Spinal cord (tissue), 10 donors: ENCODE data around the gene ESYT2. TPM values are rescaled to one million over a fixed set of nuclear protein-coding genes. Genes with fewer than 3 reads are reported as not detected.
"Not testable (repeated sequence)": the region's sequence is repeated elsewhere in the genome, so short reads cannot be mapped to it uniquely, and the experiment has no call there.

Experiments
- DNase-seq, 6 donors: peaks; one replicate each; pipeline versions ENCODE4 v3.0.0 to v3.0.0-alpha.2; 2013 to 2015; ENCODE audit warnings: low spot score in 6 of 6, low read depth in 4 of 6
- H3K27ac ChIP-seq: one replicate; pipeline ENCODE4 v1.5.1; 2013; ENCODE audit warnings: low read depth, low read length, control low read depth
- H3K27me3 ChIP-seq: one replicate; pipeline ENCODE4 v1.6.1; 2013; ENCODE audit warnings: low read length; ENCODE audit not compliant: control insufficient read depth, insufficient read depth
- H3K36me3 ChIP-seq: one replicate; pipeline ENCODE4 v1.6.1; 2013; ENCODE audit warnings: low read length; ENCODE audit not compliant: control insufficient read depth, insufficient read depth
- H3K4me1 ChIP-seq: one replicate; pipeline ENCODE4 v1.6.1; 2013; ENCODE audit warnings: low read length; ENCODE audit not compliant: control insufficient read depth, insufficient read depth
- H3K4me3 ChIP-seq: one replicate; pipeline ENCODE4 v1.5.1; 2013; ENCODE audit warnings: low read depth, low read length, control low read depth
- H3K9me3 ChIP-seq: one replicate; pipeline ENCODE4 v1.6.1; 2013; ENCODE audit warnings: low read length; ENCODE audit not compliant: control insufficient read depth, insufficient read depth
- WGBS: methylation state at CpG from one replicate; pipeline ENCODE4 v1.1.5; 2013; ENCODE audit warnings: missing lambda C conversion rate; ENCODE audit not compliant: insufficient coverage; 5-methylcytosine and 5-hydroxymethylcytosine counted together
- polyA plus RNA-seq, 2 donors: library from polyadenylated mRNA; unstranded; fragments of 120-200 nt; gene quantifications; one replicate each; pipeline ENCODE4 v1.2.1, GENCODE V29; 2013; ENCODE audit not compliant: insufficient read length in 2 of 2
- total RNA-seq, 2 donors: library from RNA; depleted of rRNA in 1 of 2; stranded (reverse); fragments of 120-200 nt in 1 of 2; fragments of >200 nt in 1 of 2; gene quantifications; one replicate each; pipeline versions ENCODE4 v1.2.3 to v1.2.4, GENCODE V29; 2013 to 2014
- donor health status: healthy.

Gene ESYT2
- total and polyA plus RNA-seq, 4 donors, result 28.0 to 73.9 (median 51.9) TPM

DNA sequence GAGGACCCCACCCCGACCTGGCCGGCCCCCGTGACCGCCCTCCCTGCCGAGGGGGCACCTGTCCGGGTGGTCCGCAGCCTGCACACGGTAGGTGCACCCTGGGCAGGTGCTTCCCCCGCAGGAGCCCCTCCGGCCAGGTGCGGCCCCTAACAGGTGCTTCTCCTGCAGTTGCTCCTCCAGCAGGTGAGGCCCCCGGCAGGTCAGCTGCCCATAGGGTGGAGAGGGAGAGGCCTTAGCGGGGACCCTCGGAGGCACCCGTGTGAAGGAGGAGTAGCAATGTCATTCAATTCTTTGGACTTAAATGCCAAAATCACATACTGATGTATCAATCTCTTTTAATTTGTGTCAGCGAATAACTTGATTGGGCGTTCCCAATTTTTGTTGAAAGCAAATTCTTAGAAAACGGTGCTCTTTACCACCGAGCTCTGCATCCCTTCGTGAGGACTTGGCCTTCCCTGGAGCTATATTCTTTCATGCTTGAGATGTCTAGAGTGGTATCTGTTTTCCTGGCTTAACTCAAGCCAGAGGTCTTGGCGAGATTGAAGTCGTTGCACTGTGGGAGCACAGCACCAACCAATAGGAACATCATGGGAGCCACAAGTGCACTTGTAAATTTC, 124.0 kb downstream of the ESYT2 start:
- Histone ChIP-seq H3K4me1 (peaks cover 17% of the 10 kb centered on the region), H3K4me3 (peak overlapping the region; percentile 90), H3K27ac (peak overlapping the region; percentile 73), H3K36me3 (peaks cover 3% of the 10 kb centered on the region), H3K9me3 (no peaks in the 10 kb centered on the region), H3K27me3 (no peaks in the 10 kb centered on the region)
- WGBS, result 5% methylated on average over 11 of the region's 22 CpGs
- DNase-seq, result peak in 2 of 6 donors; percentile 29 to 61

DNA sequence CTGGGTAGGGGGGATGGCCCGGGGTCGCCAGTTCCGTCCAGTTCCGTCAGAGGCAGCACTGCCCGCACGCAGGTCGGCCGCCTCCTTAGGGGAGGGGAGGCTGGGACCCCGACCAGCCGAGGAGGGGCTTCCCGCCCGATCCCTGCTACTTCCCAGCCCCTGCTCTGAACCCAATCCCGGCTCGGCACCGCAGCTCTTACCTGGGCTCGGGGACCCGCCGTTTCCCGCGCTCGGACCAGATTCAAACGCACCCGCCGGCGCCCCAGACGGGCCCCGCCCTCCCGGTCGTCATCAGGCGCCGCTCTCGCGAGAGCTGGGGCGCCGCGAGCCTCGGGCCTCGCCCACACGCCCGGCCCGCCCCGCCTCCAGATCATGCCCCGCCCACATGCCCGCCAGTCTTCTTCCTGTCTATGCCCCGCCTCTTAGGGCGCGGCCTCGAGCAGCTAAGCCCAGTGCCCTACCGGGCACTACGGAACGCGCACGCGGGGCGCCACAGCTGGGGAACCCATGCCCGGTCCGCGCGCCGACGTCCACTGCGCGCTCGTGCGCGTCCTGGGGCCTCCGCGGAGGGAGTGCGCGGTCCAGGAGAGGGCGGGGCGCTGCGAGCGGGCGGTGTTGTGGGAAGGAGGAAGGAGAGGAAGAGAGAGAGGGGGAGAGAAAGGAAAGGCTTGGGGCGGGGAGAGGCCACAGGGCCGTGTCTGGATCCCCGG, 124.6 kb downstream of the ESYT2 start, which contains the start of gene NCAPG2:
Gene NCAPG2 (minus strand): TSS at position 281 of the 710 bp plus-strand sequence. CDS start 2,905 bp downstream, outside the sequence.
- Histone ChIP-seq H3K27ac (peak within 1 kb of the TSS; percentile 73), H3K4me3 (peak within 1 kb of the TSS; percentile 90), H3K27me3 (no peaks in the 10 kb centered on the region), H3K4me1 (peaks cover 17% of the 10 kb centered on the region), H3K9me3 (no peaks in the 10 kb centered on the region), H3K36me3 (peaks cover 3% of the 10 kb centered on the region)
- peak; percentile 88 to 99 (median 96) for DNase-seq
- 0% methylated on average over 78 of the region's 78 CpGs for WGBS

DNA sequence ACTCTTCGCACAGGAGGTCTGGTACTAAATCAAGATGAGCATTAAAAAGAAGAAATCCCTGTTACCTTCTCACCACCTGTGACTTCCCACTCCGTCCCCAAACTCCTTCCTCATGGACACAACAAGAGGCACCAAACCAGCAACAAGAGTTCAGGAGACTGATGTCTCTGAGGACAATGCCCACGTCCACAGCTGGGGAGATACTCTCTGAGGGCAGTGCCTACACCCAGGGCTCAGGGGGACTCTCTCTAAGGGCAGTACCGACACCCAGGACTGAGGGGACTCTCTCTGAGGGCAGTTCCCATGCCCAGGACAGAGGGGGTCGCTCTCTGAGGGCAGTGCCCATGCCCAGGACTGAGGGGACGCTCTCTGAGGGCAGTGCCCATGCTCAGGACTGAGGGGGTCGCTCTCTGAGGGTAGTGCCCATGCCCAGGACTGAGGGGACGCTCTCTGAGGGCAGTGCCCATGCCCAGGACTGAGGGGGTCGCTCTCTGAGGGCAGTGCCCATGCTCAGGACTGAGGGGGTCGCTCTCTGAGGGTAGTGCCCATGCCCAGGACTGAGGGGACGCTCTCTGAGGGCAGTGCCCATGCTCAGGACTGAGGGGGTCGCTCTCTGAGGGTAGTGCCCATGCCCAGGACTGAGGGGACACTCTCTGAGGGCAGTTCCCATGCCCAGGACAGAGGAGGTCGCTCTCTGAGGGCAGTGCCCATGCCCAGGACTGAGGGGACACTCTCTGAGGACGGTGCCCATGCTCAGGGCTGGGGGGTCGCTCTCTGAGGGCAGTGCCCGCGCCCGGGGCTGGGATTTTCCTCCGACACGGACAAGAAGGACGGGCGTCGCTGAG, 125.4 kb downstream of the ESYT2 start:
- WGBS, result 28% methylated on average over 20 of the region's 23 CpGs
- not testable (repeated sequence) for DNase-seq, H3K36me3 ChIP-seq, H3K9me3 ChIP-seq, H3K27ac ChIP-seq, H3K27me3 ChIP-seq
- peaks cover 17% of the 10 kb centered on the region for H3K4me1 ChIP-seq
- peak overlapping the region; percentile 90 for H3K4me3 ChIP-seq

DNA sequence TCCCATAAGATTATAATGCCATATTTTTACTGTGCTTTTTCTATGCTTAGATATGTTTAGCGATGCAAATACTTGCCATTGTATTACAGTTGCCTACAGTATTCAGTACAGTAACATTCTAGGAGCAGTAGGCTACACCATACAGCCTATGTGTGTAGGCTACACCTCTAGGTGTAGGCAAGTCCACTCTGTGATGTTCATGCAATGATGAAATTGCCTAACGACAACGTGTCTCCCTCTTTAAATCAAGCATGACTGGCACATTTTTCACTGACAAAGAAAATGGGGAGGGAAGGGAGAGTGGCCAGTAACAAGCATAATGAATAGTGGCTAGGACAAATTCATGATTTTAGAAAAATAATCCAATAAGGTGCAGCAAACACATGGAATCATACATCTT, 126.4 kb downstream of the ESYT2 start:
- Histone ChIP-seq H3K36me3 (peaks cover 3% of the 10 kb centered on the region), H3K9me3 (no peaks in the 10 kb centered on the region), H3K4me1 (peaks cover 17% of the 10 kb centered on the region), H3K27ac (no peak overlapping the region), H3K27me3 (no peaks in the 10 kb centered on the region), H3K4me3 (no peak overlapping the region)
- no peak for DNase-seq
- WGBS, result 67% methylated on average over 1 of the region's 3 CpGs

DNA sequence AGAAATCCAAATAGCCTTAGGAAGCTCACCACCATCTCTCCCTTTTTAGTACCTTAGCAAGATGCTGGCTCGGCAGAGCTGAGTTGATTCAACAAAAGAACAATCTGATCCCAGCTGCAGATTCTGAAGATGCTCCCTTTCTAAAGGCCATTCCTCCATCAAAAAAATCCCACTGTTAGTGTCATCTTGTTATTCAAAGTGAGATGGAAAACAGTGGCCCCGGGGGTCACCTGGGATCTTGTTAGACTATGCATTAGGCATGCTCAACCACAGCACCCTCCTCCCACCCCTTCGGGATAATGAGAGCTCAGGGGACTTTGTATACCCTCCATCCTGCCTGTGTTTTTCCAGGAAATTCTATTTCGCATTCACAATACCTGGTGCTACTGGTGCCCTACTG, 127.1 kb downstream of the ESYT2 start:
- Histone ChIP-seq H3K9me3 (no peaks in the 10 kb centered on the region), H3K27me3 (no peaks in the 10 kb centered on the region), H3K4me3 (no peak overlapping the region), H3K4me1 (peaks cover 17% of the 10 kb centered on the region), H3K27ac (no peak overlapping the region), H3K36me3 (peaks cover 3% of the 10 kb centered on the region)
- 8% methylated on average over 2 of the region's 4 CpGs for WGBS
- DNase-seq, result no peak

DNA sequence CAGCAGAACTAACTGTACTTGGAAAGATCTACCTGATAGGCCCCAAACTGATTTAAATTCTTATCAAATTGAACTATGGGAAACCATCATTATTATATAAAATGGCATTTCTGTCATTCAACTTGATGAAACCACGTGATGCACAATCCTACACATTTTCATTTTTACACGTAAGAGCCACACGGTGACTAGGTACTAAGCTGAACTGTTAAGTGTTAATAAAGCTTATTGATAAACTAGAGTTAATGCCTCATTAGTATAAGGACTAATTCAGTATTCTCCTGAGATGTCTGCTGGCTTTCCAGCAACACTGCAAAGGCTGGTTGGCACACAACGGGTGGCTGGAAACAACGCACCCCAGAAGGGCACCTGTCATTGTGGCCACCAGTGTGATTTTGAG, 129.3 kb downstream of the ESYT2 start:
- DNase-seq, result no peak
- H3K27ac ChIP-seq, result no peak overlapping the region
- no peaks in the 10 kb centered on the region for H3K9me3 ChIP-seq
- no CpG with 5 or more reads among the region's 5 CpGs for WGBS
- H3K4me1 ChIP-seq, result peaks cover 9% of the 10 kb centered on the region
- peaks cover 7% of the 10 kb centered on the region for H3K36me3 ChIP-seq
- no peak overlapping the region for H3K4me3 ChIP-seq
- H3K27me3 ChIP-seq, result no peaks in the 10 kb centered on the region

DNA sequence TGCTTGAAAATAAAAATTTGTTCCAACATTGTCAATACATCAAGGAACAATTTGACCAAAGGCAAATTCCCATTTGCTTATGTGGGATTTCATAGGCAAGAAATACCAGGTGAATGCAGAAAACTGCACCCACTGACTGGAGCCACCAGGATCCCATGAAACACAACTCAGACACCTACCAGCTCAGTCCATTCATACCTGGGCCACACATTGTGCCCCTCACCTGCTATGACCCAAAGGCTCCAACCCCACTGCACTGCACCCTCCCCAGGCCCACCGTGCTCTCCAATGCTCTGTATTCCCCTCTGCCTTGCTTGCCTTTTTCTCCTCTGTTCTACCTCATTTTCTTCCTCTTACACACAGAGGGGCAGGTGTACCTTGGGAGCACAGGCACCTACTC, 130.0 kb downstream of the ESYT2 start:
- Histone ChIP-seq H3K27me3 (no peaks in the 10 kb centered on the region), H3K36me3 (peaks cover 7% of the 10 kb centered on the region), H3K4me3 (no peak overlapping the region), H3K27ac (no peak overlapping the region), H3K9me3 (no peaks in the 10 kb centered on the region), H3K4me1 (peaks cover 7% of the 10 kb centered on the region)
- WGBS, result 0% methylated on average over 1 of the region's 1 CpG
- no peak for DNase-seq

DNA sequence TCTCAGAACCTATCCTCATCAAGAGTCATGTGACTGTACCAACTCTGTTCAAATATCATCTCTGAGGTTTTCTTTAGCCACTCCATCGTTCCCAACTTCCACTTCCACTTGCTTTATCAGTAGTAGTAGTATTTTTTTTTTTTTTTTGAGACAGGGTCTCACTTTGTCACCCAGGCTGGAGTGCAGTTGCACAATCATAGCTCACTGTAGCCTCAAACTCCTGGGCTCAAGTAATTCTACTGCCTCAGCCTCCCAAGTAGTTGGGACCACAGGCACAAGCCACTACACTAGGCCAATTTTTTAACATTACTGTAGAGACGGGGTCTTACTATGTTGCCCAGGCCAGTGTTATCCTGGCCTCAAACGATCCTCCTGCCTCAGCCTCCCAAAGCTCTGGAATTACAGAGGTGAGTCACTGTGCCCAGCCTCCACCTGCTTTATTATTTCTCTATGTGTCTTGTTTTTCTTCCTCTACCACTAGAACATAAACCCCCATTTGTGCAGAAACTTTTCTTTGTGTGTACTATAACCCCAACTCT, 130.6 kb downstream of the ESYT2 start:
- H3K4me1 ChIP-seq, result peaks cover 1% of the 10 kb centered on the region
- no peaks in the 10 kb centered on the region for H3K27me3 ChIP-seq
- DNase-seq, result no peak
- WGBS, result 90% methylated on average over 2 of the region's 3 CpGs
- H3K27ac ChIP-seq, result no peak overlapping the region
- H3K9me3 ChIP-seq, result no peaks in the 10 kb centered on the region
- no peak overlapping the region for H3K4me3 ChIP-seq
- peaks cover 7% of the 10 kb centered on the region for H3K36me3 ChIP-seq

DNA sequence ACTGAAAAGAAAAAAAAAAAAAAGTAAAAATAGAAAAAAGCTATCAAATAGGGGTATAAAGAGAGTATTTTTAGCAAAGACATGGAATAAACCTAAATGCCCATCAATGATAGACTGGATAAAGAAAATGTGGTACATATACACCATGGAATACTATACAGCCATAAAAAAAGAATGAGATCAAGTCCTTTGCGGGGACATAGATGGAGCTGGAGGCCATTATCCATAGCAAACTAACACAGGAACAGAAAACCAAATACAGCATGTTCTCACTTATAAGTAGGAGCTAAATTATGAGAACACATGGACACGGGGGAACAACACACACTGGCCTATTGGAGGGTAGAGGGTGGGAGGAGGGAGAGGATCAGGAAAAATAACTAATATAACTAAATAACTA, 131.7 kb downstream of the ESYT2 start:
- H3K9me3 ChIP-seq, DNase-seq, H3K27me3 ChIP-seq, H3K36me3 ChIP-seq, H3K4me3 ChIP-seq, H3K4me1 ChIP-seq, H3K27ac ChIP-seq: not testable (repeated sequence)
- no CpG with 5 or more reads among the region's 2 CpGs for WGBS
